ENCODE measurements around the gene CHD6.

CHD6 gene

DNA sequence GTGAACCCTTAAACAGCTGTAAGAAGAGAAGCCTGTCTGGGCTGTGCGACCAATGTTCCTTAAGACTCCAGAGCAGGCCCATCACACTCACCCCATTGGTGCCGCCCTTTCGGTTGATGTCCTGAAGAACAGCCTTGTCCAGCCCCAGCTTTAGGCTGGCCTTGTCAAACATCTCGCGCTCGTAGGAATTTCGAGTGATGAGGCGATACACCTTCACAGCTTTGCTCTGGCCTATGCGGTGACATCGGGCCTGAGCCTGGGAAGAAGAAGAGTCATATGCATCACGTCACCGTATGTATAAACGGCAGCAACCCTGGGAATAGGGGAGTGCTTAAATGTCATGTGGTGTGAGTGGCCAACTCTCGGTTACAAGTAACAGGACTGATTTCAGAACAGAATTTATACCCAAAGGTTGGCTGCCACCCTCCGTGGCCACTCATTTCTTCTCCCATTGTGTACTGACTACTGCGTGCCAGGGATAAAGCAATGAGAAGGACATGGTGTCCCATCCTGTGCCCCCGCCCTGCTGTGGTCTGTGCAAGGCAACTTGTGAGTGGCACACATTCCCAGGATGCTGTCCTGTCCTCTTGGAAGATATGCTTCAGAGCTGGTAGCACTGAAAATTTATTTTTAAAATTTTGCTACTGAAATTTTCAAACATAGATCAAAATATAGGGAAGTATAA, 160.9 kb downstream of the CHD6 start:
- no peak for DNase-seq

GRCh38 chr20:41456351-41456750, 161.8 kb downstream of the CHD6 start:
- DNase-seq = no peak

GRCh38 chr20:41454250-41454649, 163.9 kb downstream of the CHD6 start:
- no peak for DNase-seq

GRCh38 chr20:41453010-41453950, 164.9 kb downstream of the CHD6 start:
- no peak for DNase-seq

DNA sequence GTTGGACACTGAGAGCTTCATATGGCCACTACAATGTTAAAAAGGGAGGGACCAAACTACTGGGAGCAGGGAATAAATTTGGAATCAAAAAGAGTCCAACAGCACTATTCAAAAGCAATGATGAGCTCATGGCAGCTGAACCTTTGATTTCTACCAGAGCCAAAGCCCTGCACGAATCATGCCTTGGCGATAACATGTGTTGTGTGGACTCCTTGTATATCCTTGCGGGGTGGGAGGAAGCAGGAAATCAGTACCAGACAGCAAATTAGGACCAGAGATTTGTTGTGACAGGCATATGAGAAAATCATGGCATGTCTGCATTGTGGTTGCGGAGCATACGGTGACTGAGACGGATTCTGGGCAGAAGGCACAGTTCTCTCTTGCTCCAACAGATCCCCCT, 166.0 kb downstream of the CHD6 start:
- no peak for DNase-seq

GRCh38 chr20:41447006-41447405, 171.2 kb downstream of the CHD6 start:
- DNase-seq = no peak

GRCh38 chr20:41446456-41446855, 171.7 kb downstream of the CHD6 start:
- no peak for DNase-seq

DNA sequence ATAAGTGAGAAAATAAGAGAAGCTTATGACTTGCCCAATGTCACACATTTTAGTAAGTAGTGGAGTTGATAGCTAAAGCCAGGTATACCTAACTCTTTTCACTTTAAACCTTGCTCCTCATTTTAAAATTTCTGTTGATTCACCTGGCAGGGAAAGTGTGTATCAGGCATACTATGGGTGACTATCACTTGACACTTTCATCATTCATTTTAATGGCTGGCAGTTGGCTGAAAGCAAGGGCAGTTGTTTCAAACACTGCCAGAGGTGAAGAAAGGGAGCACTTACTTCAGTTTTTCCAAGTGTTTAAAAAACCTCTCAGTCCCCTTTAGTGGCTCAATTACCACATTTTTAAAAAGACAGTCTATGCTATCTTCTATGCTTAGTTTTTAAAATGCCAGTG, 173.4 kb downstream of the CHD6 start:
- no peak for DNase-seq

- DNase-seq = no peak
These were observed 174.5 kb downstream of the CHD6 start for GRCh38 chr20:41443691-41444090.

GRCh38 chr20:41440882-41441281, 177.3 kb downstream of the CHD6 start:
- no peak for DNase-seq

DNA sequence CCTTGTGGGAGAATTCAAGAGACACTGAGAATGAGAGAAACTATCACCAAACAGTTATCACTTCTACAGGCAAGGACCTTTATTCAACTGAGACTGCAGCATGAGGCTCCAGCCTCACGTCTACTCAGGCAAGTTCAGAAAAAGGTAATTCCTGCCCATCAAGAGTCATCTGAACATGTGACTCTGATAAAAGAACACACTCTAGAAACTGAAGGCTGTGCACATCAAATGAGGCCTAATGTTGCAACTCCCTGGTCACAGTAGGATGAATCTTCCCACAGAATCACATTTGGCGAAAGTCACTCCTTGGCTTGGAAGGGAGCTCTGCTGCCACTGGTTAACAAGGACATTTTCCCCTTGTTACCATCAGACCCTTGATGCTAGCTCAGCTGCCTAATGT, 180.3 kb downstream of the CHD6 start:
- no peak for DNase-seq

- no peak for DNase-seq
These were observed 181.5 kb downstream of the CHD6 start for GRCh38 chr20:41436679-41437078.

- DNase-seq = no peak
These were observed 185.0 kb downstream of the CHD6 start for GRCh38 chr20:41433203-41433602.

- DNase-seq = no peak
These were observed 185.4 kb downstream of the CHD6 start for GRCh38 chr20:41432746-41433145.

DNA sequence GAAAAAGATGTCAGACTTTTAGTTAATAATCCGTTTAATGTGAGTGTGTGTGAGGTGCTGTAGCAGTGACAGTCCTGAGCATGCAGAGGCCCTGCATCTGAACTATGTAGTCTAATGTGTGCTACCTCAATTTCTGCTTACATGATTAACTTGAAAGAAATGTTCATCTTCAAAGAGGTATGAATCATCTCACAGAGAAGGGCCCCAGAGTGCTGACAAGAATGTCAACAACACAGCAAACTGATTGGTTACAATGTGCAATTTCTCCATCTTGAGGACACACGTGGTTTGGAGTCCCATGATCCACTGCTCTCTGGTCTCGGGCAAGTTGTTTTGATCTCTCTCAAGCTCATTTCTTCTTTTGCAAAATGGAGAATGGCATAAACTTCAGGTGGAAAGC, 189.9 kb downstream of the CHD6 start:
- no peak for DNase-seq

- DNase-seq = no peak
These were observed 190.3 kb downstream of the CHD6 start for GRCh38 chr20:41427833-41428232.

DNA sequence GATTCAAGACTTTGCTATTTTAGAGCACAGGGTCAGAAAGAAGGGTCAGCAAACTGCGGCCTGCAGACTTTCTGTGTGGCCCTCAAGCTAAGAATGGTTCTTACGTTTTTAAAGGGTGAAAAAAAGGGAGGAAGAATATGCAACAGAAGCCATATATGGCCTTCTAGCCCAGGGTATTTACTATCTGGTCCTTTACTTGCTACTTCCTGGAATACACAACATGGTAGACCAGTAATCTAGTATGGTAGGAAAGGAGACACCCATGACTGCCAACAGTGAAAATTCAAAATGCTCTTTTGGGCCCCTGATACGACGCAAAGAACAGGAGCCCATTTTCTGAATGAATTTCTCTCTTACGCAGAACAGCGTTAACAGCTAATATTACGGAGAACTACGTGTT, 191.2 kb downstream of the CHD6 start:
- DNase-seq = no peak

DNA sequence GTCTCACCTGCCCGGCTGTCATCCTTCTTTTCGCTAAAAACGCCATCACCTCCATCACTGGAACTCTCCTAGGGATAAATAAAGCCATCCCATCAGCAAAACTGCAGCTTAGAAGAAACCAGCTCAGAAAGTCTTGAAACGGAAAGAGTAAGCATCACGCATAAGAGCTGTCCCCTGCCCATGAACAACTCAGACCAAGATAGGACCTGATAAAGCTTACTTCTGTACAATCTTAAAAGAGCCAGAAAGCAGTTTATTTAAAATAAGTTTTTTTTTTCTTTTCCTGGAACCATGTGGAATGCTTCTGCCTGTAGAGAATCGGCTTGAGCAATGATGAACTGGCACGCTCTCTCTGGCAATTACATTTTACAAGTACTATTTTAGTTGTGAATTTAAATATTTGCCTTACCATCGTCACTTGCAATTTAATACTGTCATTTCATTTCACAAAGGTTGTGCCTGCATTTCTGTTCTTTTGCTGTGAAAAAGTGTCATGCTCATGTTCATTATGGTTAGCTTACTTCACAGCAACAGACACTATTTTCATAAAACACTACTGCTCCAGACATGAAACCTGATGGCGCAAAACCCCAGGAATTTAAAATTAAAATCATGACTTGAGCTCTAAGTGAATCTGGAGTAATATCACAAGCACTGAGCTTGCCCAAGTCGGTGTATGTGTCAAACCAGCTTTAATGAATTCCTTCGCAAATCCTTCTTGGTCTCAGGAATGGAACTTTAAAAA, 191.9 kb downstream of the CHD6 start:
- DNase-seq = no peak

DNA sequence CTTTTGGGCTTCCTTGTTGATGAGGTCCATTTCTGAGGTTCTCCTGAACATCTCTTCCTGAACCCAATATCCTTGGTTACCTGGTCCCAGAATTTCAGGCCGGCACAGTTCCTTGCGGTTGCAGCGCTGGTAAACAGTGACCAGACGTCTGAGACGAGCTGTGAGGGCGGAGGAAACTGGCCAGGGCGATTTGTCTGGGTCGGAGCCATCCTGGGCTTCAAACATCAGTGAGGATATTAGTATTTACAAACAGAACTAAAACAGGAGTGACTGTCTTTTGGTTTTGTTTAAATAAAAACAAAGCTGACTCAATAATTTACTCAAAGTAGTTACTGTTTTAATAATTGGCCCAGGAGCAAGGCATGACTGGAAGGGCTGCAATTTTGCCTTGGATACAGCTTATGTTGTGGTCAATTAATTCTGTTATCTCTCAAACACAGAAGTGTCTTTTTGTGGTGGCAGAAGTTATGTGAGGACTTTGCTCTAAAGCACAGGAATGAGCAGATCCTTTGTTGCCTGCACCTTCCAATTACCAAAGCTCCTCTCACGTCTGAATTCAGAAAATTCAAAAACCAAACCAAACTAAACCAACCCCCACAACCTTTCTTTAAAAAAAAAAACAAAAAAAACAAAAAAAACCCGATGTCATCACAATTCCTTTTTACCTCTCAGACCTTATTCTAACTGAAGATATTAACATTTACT, 192.8 kb downstream of the CHD6 start:
- no peak for DNase-seq

GRCh38 chr20:41424546-41424945, 193.6 kb downstream of the CHD6 start:
- no peak for DNase-seq

GRCh38 chr20:41424011-41424410, 194.2 kb downstream of the CHD6 start:
- no peak for DNase-seq

GRCh38 chr20:41422953-41423352, 195.2 kb downstream of the CHD6 start:
- no peak for DNase-seq

GRCh38 chr20:41418739-41419293, 199.4 kb downstream of the CHD6 start:
- DNase-seq = no peak

Measured in stimulated activated CD4-positive, alpha-beta T cell treated with anti-CD3 and anti-CD28 coated beads, Interleukin-2, amount 100 ng/mL, for 48 hours (primary cell).